Fibroblast of skin of left quadriceps (primary cell): ENCODE data around the gene APOC3.
"Not testable (repeated sequence)": the region's sequence is repeated elsewhere in the genome, so short reads cannot be mapped to it uniquely, and the experiment has no call there.

ENCODE experiments used
- DNase-seq, 2 experiments: peaks; one replicate each; pipeline ENCODE4 v3.0.0-alpha.2; 2013; ENCODE audit warnings: low read depth in 2 of 2

Gene APOC3

GRCh38 chr11:116829525-116830183 lies at the start of gene APOC3:
APOC3 (plus strand) TSS chr11:116829907; CDS start chr11:116830583, 676 bp downstream.
- DNase-seq = peak; percentile 34 to 42

DNA sequence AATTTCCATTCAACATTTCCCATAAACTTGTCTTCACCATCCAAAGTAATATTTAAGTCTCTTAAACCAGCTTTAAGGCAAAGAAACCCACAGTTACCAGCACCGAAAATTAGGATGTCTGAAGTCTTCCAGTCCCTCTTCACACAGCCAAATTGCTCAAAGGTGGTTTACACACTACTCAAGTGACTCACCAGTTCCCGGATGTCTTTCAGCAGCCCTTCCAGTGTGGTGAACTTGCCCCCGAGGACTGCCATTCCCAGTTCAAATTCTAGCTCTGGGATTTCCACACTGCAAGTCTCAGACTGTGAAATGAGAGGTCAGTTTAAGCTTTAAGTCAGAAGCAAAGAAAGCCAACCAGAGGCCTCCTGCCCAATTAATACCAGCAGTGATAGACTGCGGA lies 47.0 kb upstream of the APOC3 start:
- no peak for DNase-seq

DNA sequence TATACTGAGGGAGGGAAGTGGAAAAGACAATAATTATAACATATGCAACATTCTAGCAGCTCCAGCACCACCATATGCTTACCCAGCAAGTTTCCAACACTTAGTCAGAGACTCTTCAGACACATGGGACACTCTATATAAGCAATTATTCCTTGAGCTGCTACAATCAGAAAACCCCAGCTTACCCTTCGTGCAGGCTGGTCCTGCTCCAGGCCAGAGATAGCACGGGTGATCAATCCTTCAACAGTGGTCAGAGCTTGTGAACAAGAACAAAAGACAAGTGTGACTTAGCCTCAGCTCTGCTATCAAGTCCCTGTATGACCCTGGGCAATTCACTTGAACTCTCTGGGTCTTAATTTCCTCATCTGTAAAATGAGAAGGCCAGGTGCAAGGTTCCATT lies 43.4 kb upstream of the APOC3 start:
- no peak for DNase-seq

DNA sequence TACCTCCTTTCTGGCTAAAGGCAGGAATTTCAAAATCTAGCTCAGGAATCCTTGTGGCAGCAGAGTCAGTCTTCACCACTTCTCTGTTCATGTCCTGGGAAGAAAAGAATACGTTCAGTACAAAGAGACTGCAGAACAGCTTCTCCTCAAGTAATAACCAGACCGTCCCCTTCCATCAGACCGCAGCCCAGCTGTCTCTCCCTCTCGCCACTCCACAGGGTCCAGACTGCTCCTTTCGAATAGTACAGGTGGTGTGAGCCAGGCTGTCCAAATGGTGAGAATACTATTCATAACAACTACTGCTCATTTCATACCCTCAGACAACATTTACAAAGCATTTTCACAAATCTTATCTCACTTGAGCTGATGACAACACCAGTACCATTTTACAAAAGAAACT lies 42.7 kb upstream of the APOC3 start:
- DNase-seq = no peak

GRCh38 chr11:116787436-116787785 lies 42.3 kb upstream of the APOC3 start:
- no peak for DNase-seq

GRCh38 chr11:116787786-116788486 lies 41.8 kb upstream of the APOC3 start, which contains the start of gene ZPR1:
ZPR1 (minus strand) TSS chr11:116788023; CDS start chr11:116787990, 33 bp downstream.
- peak in 1 of 2 experiments; percentile 24 for DNase-seq

DNA sequence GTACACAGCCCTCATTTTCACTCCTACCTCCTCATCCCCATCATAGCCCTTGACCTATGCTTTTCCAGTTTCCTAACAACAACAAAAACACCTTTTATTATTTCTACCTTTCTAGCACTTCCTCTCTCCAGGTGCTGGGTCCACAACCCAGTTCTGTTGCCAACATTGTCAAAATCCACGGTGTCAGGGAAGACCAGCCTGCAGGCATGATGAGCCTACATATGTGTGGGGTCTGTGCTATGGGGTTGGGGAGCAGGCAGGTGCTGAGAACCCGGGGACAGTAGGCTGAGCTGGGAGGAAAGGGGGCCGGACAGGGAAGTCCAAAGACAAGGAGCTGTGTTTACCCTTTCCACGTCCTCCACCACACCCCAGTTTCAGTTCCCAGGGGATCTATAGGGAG lies 41.2 kb upstream of the APOC3 start:
- DNase-seq = no peak

- no peak for DNase-seq
Observed at GRCh38 chr11:116788975-116789374, 40.7 kb upstream of the APOC3 start.

DNA sequence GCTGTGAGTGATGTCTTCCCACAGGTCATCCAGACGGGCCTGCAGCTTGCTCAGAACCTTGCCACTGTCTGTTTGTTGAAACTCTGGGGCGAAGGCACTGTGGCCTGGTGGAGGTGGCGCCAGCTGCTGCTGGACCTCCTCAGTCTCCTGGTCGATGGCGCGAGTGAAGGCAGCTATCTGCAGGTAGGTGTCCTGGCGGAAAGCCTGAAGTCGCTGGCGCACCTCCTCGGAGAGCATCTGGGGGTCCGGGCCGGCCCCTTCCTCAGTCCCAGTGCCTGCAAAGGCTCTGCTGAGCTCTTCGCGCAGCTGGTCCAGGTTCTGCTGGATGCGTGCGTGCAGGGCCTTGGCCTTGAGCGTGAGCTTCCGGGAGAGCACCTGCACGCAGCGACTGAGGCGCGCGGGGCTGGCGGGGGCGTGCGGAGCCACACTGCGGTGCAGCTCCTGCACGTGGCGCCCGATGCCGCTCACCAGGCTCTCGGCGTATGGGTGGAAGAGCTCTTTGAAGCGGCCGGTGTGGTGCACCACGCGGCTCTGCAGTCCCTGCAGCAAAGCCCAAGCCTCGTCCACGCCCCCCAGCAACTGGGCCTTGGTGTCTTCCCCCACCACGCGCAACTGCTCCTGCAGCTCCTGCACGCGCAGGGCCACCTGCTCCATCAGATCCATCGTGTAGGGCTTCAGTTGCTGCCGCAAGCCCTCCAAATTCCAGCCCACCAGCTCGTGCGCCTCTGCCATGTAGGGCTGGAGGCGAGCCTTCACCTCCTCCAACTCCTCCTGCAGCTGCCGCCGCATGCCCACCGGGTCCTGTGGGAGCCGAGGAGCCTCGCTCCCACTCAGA lies 39.3 kb upstream of the APOC3 start:
- DNase-seq = no peak

DNA sequence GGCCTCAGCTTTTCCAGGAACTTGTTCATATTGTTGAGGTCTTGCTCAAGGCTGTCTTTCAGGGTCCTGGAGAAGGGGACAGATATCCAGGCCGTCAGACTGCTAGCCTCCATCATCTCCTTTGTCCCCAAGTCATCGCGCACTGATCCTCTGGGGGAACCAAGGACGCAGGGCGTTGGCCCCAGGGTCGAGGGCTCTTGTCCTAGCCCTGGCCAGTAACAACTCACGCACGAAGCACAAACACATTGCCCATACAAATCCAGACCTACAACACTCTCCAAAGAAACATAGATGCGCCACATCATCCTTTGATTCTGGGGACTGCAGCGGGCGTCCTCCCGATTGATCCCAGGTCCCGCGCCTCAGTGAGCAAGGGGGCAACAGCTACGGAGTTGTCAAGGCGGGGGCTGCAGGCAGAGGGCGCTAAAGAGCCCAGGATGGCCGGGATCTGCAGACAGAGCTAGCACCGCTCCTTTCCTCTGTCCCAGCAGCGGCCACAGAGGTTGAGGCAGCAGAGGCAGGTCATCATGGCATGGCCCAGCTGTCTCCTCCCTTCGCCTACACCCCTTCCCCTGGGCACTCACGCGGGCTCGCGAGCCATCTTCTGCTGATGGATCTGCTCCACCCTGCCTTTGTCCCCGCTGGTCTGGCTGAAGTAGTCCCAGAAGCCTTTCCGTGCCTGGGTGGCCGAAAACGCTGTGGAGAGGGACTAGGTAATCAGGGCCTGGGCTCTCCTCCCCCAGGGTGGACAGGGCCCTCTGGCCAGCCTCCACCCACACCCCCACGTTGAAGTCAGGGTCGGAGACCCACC lies 38.5 kb upstream of the APOC3 start:
- DNase-seq = peak in 1 of 2 experiments; percentile 21

- DNase-seq = no peak
Observed at GRCh38 chr11:116791813-116792143, 37.9 kb upstream of the APOC3 start, which contains the start of gene APOA5. APOA5 (minus strand) TSS chr11:116791879; CDS start chr11:116791860, 19 bp downstream.

DNA sequence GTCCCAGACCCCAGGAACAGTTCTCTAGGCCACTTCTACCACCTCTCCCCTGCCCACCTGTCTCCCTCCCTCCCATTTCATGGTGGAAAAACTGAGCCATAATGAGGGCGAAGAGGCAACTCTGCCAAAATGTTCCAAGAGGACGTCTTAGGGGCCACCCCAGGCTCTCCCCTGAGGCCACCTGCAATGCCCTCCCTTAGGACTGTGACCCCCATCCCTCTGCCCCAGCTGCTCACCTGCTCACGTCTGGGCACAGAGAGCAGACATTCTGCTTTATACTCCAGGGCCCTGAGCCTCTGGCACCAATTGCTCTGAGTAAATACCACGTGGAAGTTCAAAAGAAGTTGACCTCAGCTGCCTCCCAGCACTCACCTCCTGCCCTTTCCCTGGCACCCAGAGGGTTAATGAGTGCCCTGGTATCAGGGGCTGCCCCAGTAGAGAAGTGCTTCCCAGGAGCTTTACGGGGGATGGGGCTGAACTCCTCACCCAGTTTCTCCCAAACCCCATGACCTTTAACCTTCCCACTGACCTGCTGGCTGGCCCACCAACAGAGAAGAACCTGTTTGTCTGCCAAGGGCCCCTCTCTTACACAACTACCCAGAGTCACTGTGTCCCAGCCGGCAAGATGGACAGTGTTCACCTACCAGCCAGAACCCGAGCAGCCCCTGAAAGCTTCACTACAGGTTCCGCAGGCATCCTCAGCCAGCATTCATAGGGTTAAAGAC lies 37.4 kb upstream of the APOC3 start:
- DNase-seq = no peak

DNA sequence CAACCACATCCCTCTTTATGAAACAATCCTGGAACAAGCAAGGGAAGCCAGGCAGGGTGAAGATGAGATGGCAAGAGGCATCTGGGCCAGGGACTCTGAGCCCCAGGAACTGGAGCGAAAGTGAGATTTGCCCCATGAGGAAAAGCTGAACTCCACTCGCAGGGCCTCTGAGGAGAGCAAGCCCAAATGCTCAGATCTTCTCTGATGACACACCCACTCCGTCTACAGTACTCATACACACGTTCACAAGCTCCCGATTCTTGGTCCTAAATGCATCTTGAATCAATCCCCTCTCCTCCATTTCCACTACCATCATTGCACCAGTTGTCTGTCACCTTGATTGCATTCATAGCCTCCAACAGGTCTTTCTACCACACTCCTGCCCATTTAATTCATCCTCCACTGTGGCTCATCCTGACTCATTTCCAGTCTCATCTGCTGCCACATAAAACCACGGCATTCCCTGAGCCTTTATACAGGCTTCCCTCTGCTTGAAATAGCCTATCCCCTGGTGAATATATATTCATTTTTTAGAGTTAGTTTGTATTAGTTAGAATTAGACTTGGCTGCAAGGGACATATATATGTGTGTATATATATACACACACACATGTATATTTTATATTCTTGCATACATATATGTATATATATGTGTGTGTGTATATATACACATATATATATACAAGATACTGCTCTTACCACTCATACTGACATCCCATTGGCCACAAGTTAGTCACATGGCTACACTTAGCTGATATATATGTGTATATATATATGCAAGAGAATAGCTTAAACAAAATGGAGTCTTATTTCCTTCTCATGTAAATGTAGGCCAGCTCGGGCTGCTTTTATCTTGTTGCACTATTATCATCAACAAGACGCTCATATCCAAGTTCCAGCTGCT lies 36.6 kb upstream of the APOC3 start:
- peak; percentile 36 to 47 for DNase-seq

DNA sequence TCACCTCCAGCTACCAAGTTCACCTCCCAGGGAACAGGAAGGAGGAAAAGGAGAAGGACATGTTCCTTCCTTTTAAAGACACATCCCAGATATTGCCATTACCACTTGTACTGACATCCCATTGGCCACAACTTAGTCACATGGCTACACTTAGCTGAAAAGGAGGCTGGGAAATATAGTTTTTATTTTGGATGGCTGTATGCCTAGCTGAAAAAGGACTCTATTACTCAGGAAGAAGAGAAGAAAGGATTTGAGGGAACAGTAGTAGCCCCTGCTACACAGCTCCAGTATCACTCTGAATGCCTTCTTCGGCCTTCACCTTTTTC lies 36.0 kb upstream of the APOC3 start:
- no peak for DNase-seq

GRCh38 chr11:116794851-116795250 lies 34.9 kb upstream of the APOC3 start:
- no peak for DNase-seq

GRCh38 chr11:116796548-116796947 lies 33.2 kb upstream of the APOC3 start:
- no peak for DNase-seq

DNA sequence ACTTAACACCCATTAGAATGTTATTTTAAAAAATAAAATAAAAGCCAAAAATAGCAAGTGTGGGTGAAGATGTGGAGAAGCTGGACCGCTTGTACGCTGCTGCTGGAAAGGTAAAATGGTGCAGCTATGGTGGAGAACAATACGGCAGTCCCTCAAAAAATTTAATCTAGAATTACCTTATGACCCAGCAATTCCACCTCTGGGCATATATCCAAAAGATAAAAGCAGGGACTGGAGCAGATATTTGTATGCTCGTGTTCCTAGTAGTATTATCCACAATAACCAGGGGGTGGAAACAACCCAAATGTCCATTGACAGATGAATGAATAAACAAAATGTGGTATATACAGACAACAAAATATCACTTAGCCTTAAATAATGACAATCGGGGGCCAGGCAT lies 31.9 kb upstream of the APOC3 start:
- no peak for DNase-seq

- DNase-seq = no peak
Observed at GRCh38 chr11:116798368-116798767, 31.3 kb upstream of the APOC3 start.

GRCh38 chr11:116800610-116801009 lies 29.1 kb upstream of the APOC3 start:
- no peak for DNase-seq

DNA sequence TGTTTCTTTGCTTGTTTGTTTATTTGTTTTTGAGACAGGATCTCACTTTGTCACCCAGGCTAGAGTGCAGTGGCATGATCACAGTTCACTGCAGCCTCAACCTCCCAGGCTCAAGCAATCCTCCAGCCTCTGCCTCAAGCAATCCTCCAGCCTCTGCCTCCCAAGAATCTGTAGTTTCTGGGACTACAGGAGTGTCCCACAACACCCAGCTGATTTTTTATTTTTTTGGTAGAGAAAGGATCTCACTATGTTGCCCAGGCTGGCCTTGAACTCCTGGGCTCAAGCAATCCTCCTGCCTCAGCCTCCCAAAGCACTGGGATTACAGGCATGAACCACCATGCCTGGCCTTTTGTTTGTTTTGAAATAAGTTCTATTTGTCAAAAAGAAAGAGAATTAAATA lies 28.0 kb upstream of the APOC3 start:
- DNase-seq = not testable (repeated sequence)
